K562 (cell line): ENCODE data around the gene ARHGAP30. TPM values are rescaled to one million over a fixed set of nuclear protein-coding genes. Genes with fewer than 3 reads are reported as not detected.

Experiments used
- BACH1 ChIP-seq: fragments of 200-800 bp; sonication (Bioruptor generic); IDR thresholded peaks from 2 replicates; pipeline ENCODE4 v1.6.1; 2016; ENCODE audit warnings: missing genetic modification characterization, missing compliant biosample characterization
- HMG20B ChIP-seq: fragments of 250-450 bp; sonication (Bioruptor Pico); IDR thresholded peaks from 2 replicates; pipeline ENCODE4 v1.5.0; 2021; ENCODE audit warnings: mild to moderate bottlenecking
- MECOM ChIP-seq: fragments of 250-450 bp; sonication (Bioruptor Pico); IDR thresholded peaks from 2 replicates; pipeline ENCODE4 v1.8.0; 2022; ENCODE audit warnings: inconsistent platforms
- MYNN ChIP-seq, 2 experiments: sonication (generic); formaldehyde crosslinking in 1 of 2; IDR thresholded peaks; 2 replicates each; pipeline versions ENCODE4 v1.5.0 to v1.6.1; 2016 to 2020; ENCODE audit warnings: antibody characterized with exemption in 1 of 2, missing genetic modification reagents in 1 of 2
- NUFIP1 ChIP-seq: fragments of 450-650 bp; IDR thresholded peaks from 2 replicates; pipeline ENCODE4 v1.6.1; 2018; ENCODE audit not compliant: partially characterized antibody
- POLR2AphosphoS5 ChIP-seq: IDR thresholded peaks from 2 replicates; pipeline ENCODE4 v1.6.1; 2011; ENCODE audit warnings: mild to moderate bottlenecking, low read depth, low read length, moderate library complexity; ENCODE audit not compliant: control insufficient read depth, insufficient read depth
- POLR3A ChIP-seq: IDR thresholded peaks from 2 replicates; pipeline ENCODE4 v1.6.1; 2011; ENCODE audit warnings: borderline replicate concordance, mild to moderate bottlenecking, moderate library complexity; ENCODE audit not compliant: insufficient read length, insufficient read depth; ENCODE audit errors: extremely low read depth
- PTBP1 ChIP-seq: fragments of 200-400 bp; formaldehyde crosslinking; IDR thresholded peaks from 2 replicates; pipeline ENCODE4 v1.6.1; 2017; ENCODE audit warnings: low read depth, low read length
- RUNX1 ChIP-seq: sonication (generic); IDR thresholded peaks from 2 replicates; pipeline ENCODE4 v1.6.1; 2016; ENCODE audit warnings: antibody characterized with exemption, low read depth
- SMARCA5 ChIP-seq: fragments of 450-650 bp; IDR thresholded peaks from 2 replicates; pipeline ENCODE4 v1.6.1; 2016
- STAT5B ChIP-seq: fragments of 250-450 bp; sonication (Bioruptor Pico); IDR thresholded peaks from 2 replicates; pipeline ENCODE4 v1.8.0; 2021; ENCODE audit warnings: mild to moderate bottlenecking, inconsistent platforms
- TGIF2 ChIP-seq: sonication (generic); formaldehyde crosslinking; IDR thresholded peaks from 2 replicates; pipeline ENCODE4 v1.8.1; 2022; ENCODE audit warnings: mild to moderate bottlenecking, missing genetic modification reagents, moderate library complexity
- YBX1 ChIP-seq: fragments of 450-650 bp; IDR thresholded peaks from 2 replicates; pipeline ENCODE4 v1.7.1; 2016; ENCODE audit warnings: mild to moderate bottlenecking
- ZEB2 ChIP-seq: fragments of 450-650 bp; IDR thresholded peaks from 2 replicates; pipeline ENCODE4 v1.6.1; 2016
- ZFP1 ChIP-seq: fragments of 450-650 bp; formaldehyde crosslinking; IDR thresholded peaks from 2 replicates; pipeline ENCODE4 v1.4.0; 2020; ENCODE audit warnings: mild to moderate bottlenecking, mixed read lengths
- ZFX ChIP-seq: sonication (generic); formaldehyde crosslinking; IDR thresholded peaks from 2 replicates; pipeline ENCODE4 v1.8.0; 2022; ENCODE audit warnings: mild to moderate bottlenecking, missing genetic modification reagents, moderate library complexity
- ZNF134 ChIP-seq: fragments of 250-450 bp; sonication (Bioruptor Pico); conservative IDR thresholded peaks from 2 replicates; pipeline ENCODE4 v1.4.0; 2020
- ZNF212 ChIP-seq: fragments of 450-650 bp; formaldehyde crosslinking; IDR thresholded peaks from 2 replicates; pipeline ENCODE4 v1.4.0; 2020; ENCODE audit warnings: mild to moderate bottlenecking
- ZNF57 ChIP-seq: fragments of 450-650 bp; formaldehyde crosslinking; IDR thresholded peaks from 2 replicates; pipeline ENCODE4 v1.4.0; 2020; ENCODE audit warnings: mild to moderate bottlenecking, moderate library complexity
- polyA plus RNA-seq, 8 experiments: library from polyadenylated mRNA; depleted of rRNA in 4 of 8; stranded (reverse) in 5 of 8; unstranded in 3 of 8; fragments of >200 nt; fragmentation: Nextera tagmentation in 2 of 8; fragmentation: Illumina TruSeq in 1 of 8; extraction: Ambion mirVana in 2 of 8; extraction: Trizol in 1 of 8; gene quantifications; 2 replicates each; pipeline versions ENCODE4 v1.2.1 to v1.2.3, GENCODE V29; 2011 to 2014; ENCODE audit warnings: inconsistent platforms in 1 of 8, missing spikeins in 1 of 8
- total RNA-seq, 7 experiments: library from RNA; depleted of rRNA in 6 of 7; stranded (reverse); fragments of >200 nt in 6 of 7; fragmentation: Illumina TruSeq in 2 of 7; extraction: Trizol in 2 of 7; gene quantifications; 2 replicates each; pipeline versions ENCODE4 v1.2.1 to v1.2.3, GENCODE V29; 2011 to 2021; ENCODE audit warnings: low replicate concordance in 1 of 7
- TF ChIP-seq, protein P1 (sequence below): conservative IDR thresholded peaks from 2 replicates; pipeline ENCODE4 v1.6.1; 2011; ENCODE audit warnings: low read depth, mild to moderate bottlenecking, low read length; ENCODE audit not compliant: control insufficient read depth
- TF ChIP-seq, protein P2 (sequence below): fragments of 450-650 bp; formaldehyde crosslinking; IDR thresholded peaks from 2 replicates; pipeline ENCODE4 v1.4.0; 2022; ENCODE audit warnings: missing genetic modification characterization
- TF ChIP-seq, protein P3 (sequence below): IDR thresholded peaks from 2 replicates; pipeline ENCODE4 v1.6.1; 2011; ENCODE audit not compliant: insufficient read length; ENCODE audit errors: extremely low read depth
- TF ChIP-seq, protein P4 (sequence below), 2 experiments: fragments of 450-650 bp; IDR thresholded peaks; 2 replicates each; pipeline ENCODE4 v1.6.1; 2018; ENCODE audit warnings: mild to moderate bottlenecking in 2 of 2, low read depth in 1 of 2; ENCODE audit not compliant: partially characterized antibody in 2 of 2

Gene ARHGAP30
- total and polyA plus RNA-seq, 9 of the 15 experiments (the other 6 are each of a cell fraction or from before 2014, with no cell fraction given): 0.01 to 0.73 (median 0.12) TPM

DNA sequence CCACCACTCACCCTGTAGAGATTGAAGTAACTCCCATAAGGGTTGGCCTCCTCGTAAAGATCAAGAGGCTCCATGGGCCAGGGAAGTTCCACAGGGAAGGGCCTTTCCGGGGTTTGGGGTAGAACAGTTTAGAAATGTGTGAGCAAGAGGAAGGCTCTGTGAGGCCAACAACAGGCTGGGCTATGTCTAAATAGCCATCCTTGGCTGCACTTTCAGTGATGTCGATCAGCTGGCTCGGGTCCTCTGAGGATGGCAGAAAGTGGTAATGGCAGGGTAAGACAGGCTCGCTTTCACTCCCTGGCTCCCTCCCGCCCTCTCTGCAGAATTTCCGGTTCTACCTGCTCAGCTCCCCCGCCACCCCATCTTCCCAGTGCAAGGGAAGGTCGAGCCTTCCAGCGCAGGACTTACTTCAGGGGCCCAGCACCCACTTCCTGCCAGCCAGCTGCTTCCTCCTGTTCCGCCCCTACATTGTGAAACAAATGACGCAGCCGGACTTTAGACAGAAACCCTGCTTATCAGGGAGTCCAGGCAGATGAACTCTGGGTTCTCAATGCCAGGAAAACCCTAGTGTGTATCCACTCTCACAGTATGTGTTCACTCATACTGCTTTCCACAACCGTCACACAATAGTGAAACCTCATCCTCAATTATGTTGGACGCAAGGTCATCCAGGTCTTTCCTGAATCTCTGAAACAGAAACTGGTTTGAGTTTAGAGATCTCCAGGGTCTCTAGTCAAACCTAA lies 56.0 kb downstream of the ARHGAP30 start (continued):
- TF ChIP-seq RUNX1: 0 out of 2 replicates have a peak, but pooled peaks have one; percentile 71
- TF ChIP-seq ZNF212 (CRISPR knock-in tag): no peak
- no peak for TF ChIP-seq TGIF2 (CRISPR knock-in tag)
- TF ChIP-seq POLR3A: no peak
- TF ChIP-seq POLR2AphosphoS5: peak; percentile 95
- no peak for TF ChIP-seq ZNF134 (CRISPR knock-in tag)
- no peak; the same call in 1 of the 2 replicates for TF ChIP-seq SMARCA5
- TF ChIP-seq ZEB2: peak; percentile 75
- TF ChIP-seq STAT5B (CRISPR knock-in tag): no peak
- peak; percentile 72 for TF ChIP-seq ZFX
- TF ChIP-seq YBX1: no peak
- TF ChIP-seq NUFIP1: no peak
- TF ChIP-seq, protein P1, sequence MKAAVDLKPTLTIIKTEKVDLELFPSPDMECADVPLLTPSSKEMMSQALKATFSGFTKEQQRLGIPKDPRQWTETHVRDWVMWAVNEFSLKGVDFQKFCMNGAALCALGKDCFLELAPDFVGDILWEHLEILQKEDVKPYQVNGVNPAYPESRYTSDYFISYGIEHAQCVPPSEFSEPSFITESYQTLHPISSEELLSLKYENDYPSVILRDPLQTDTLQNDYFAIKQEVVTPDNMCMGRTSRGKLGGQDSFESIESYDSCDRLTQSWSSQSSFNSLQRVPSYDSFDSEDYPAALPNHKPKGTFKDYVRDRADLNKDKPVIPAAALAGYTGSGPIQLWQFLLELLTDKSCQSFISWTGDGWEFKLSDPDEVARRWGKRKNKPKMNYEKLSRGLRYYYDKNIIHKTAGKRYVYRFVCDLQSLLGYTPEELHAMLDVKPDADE: peak; percentile 94
- TF ChIP-seq ZFP1 (CRISPR knock-in tag): no peak
- TF ChIP-seq MECOM (CRISPR knock-in tag): no peak
- TF ChIP-seq ZNF57 (CRISPR knock-in tag): no peak
- TF ChIP-seq HMG20B (CRISPR knock-in tag): no peak
- TF ChIP-seq, protein P2, sequence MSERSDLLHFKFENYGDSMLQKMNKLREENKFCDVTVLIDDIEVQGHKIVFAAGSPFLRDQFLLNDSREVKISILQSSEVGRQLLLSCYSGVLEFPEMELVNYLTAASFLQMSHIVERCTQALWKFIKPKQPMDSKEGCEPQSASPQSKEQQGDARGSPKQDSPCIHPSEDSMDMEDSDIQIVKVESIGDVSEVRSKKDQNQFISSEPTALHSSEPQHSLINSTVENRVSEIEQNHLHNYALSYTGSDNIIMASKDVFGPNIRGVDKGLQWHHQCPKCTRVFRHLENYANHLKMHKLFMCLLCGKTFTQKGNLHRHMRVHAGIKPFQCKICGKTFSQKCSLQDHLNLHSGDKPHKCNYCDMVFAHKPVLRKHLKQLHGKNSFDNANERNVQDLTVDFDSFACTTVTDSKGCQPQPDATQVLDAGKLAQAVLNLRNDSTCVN: no peak
- TF ChIP-seq BACH1 (tag): no peak
- TF ChIP-seq, protein P3, sequence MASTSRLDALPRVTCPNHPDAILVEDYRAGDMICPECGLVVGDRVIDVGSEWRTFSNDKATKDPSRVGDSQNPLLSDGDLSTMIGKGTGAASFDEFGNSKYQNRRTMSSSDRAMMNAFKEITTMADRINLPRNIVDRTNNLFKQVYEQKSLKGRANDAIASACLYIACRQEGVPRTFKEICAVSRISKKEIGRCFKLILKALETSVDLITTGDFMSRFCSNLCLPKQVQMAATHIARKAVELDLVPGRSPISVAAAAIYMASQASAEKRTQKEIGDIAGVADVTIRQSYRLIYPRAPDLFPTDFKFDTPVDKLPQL: no peak
- TF ChIP-seq PTBP1: no peak
- peak; percentile 97 for TF ChIP-seq MYNN (IDR thresholded peaks at IDR 0.05)
- TF ChIP-seq MYNN (CRISPR knock-in tag; IDR thresholded peaks at IDR 0.05): no peak
- TF ChIP-seq, protein P4, sequence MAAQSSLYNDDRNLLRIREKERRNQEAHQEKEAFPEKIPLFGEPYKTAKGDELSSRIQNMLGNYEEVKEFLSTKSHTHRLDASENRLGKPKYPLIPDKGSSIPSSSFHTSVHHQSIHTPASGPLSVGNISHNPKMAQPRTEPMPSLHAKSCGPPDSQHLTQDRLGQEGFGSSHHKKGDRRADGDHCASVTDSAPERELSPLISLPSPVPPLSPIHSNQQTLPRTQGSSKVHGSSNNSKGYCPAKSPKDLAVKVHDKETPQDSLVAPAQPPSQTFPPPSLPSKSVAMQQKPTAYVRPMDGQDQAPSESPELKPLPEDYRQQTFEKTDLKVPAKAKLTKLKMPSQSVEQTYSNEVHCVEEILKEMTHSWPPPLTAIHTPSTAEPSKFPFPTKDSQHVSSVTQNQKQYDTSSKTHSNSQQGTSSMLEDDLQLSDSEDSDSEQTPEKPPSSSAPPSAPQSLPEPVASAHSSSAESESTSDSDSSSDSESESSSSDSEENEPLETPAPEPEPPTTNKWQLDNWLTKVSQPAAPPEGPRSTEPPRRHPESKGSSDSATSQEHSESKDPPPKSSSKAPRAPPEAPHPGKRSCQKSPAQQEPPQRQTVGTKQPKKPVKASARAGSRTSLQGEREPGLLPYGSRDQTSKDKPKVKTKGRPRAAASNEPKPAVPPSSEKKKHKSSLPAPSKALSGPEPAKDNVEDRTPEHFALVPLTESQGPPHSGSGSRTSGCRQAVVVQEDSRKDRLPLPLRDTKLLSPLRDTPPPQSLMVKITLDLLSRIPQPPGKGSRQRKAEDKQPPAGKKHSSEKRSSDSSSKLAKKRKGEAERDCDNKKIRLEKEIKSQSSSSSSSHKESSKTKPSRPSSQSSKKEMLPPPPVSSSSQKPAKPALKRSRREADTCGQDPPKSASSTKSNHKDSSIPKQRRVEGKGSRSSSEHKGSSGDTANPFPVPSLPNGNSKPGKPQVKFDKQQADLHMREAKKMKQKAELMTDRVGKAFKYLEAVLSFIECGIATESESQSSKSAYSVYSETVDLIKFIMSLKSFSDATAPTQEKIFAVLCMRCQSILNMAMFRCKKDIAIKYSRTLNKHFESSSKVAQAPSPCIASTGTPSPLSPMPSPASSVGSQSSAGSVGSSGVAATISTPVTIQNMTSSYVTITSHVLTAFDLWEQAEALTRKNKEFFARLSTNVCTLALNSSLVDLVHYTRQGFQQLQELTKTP (IDR thresholded peaks at IDR 0.05; ENCODE audit: low read depth in 1 of 2, partially characterized antibody in 2 of 2): peak in 1 of 2 experiments; percentile 16
